Naive thymus-derived CD4-positive, alpha-beta T cell (primary cell): ENCODE results near the gene CERS6. TPM values are rescaled to one million over a fixed set of nuclear protein-coding genes. Genes with fewer than 3 reads are reported as not detected.

Experiments used
- ATAC-seq: fragments of 150-1000 bp; cut with Tn5 transposase; 2 replicates; pipeline ENCODE4 v1.10.0; 2021; ENCODE audit warnings: mild to moderate bottlenecking, moderate library complexity
- CTCF ChIA-PET: fragments of 350-600 bp; sonication (Branson Sonifier 250); formaldehyde crosslinking; loops from one replicate; lab custom pipeline; 2021; ENCODE audit warnings: antibody characterized with exemption; lab: Charles Lee
- POLR2A ChIA-PET: fragments of 350-600 bp; sonication (Branson Sonifier 250); formaldehyde crosslinking; loops from one replicate; lab custom pipeline; 2021; ENCODE audit warnings: antibody characterized with exemption, inconsistent platforms; lab: Charles Lee
- DNase-seq, 9 donors: peaks; one replicate each; pipeline versions ENCODE4 v3.0.0 to v3.0.0-alpha.2; 2020 to 2022; ENCODE audit warnings: mixed read lengths in 1 of 9
- H3K27ac ChIP-seq: one replicate; pipeline ENCODE4 v1.7.0; 2013; ENCODE audit warnings: mild to moderate bottlenecking, low read depth, low read length, moderate library complexity
- H3K27me3 ChIP-seq, 2 donors: one replicate each; pipeline ENCODE4 v1.7.0; 2013; ENCODE audit warnings: low read length in 2 of 2, mild to moderate bottlenecking in 2 of 2, moderate library complexity in 2 of 2; ENCODE audit not compliant: control insufficient read depth in 2 of 2, insufficient read depth in 2 of 2
- H3K36me3 ChIP-seq, 3 experiments: 1 replicate in 2 of 3; 2 replicates in 1 of 3; pipeline ENCODE4 v1.7.0; 2013; ENCODE audit warnings: low read length in 3 of 3, mild to moderate bottlenecking in 3 of 3, moderate library complexity in 1 of 3; ENCODE audit not compliant: insufficient read depth in 3 of 3, control insufficient read depth in 2 of 3
- H3K4me1 ChIP-seq, 2 donors: one replicate each; pipeline ENCODE4 v1.7.0; 2013; ENCODE audit warnings: low read length in 2 of 2, mild to moderate bottlenecking in 2 of 2, moderate library complexity in 1 of 2; ENCODE audit not compliant: control insufficient read depth in 2 of 2, insufficient read depth in 2 of 2
- H3K4me3 ChIP-seq: 2 replicates; pipeline ENCODE4 v1.7.0; 2013; ENCODE audit warnings: mild to moderate bottlenecking, low read length
- H3K9me3 ChIP-seq, 3 experiments: 1 replicate in 2 of 3; 2 replicates in 1 of 3; pipeline ENCODE4 v1.7.0; 2013; ENCODE audit warnings: low read length in 3 of 3; ENCODE audit not compliant: control insufficient read depth in 2 of 3
- H3K27ac Mint-ChIP-seq, 9 donors: one replicate each; pipeline ENCODE4 v1.8.0; 2020 to 2022; ENCODE audit warnings: mixed read lengths in 9 of 9, mild to moderate bottlenecking in 8 of 9, moderate library complexity in 5 of 9, inconsistent platforms in 2 of 9
- H3K27me3 Mint-ChIP-seq, 5 donors: one replicate each; pipeline ENCODE4 v1.8.0; 2021 to 2022; ENCODE audit warnings: mixed read lengths in 5 of 5, mild to moderate bottlenecking in 1 of 5
- H3K36me3 Mint-ChIP-seq, 5 donors: one replicate each; pipeline ENCODE4 v1.8.0; 2020 to 2022; ENCODE audit warnings: mixed read lengths in 5 of 5, mild to moderate bottlenecking in 3 of 5, inconsistent platforms in 1 of 5
- H3K4me1 Mint-ChIP-seq, 7 donors: one replicate each; pipeline ENCODE4 v1.8.0; 2020 to 2022; ENCODE audit warnings: mixed read lengths in 7 of 7, mild to moderate bottlenecking in 3 of 7, inconsistent platforms in 1 of 7
- H3K4me3 Mint-ChIP-seq, 10 donors: one replicate each; pipeline ENCODE4 v1.8.0; 2020 to 2022; ENCODE audit warnings: mild to moderate bottlenecking in 10 of 10, mixed read lengths in 10 of 10, moderate library complexity in 6 of 10, inconsistent platforms in 2 of 10
- H3K9me3 Mint-ChIP-seq, 11 donors: one replicate each; pipeline ENCODE4 v1.8.0; 2020 to 2022; ENCODE audit warnings: mixed read lengths in 11 of 11, mild to moderate bottlenecking in 4 of 11, inconsistent platforms in 1 of 11, moderate library complexity in 1 of 11
- intact Hi-C, 2 donors: fragments of 100-400 bp; cut with micrococcal nuclease; formaldehyde crosslinking; loops; one replicate each; pipeline ENCODE4 v1.15.1; 2023
- polyA plus RNA-seq, 2 donors: library from polyadenylated mRNA; unstranded; fragments of 300-500 nt; fragmentation: Illumina TruSeq; gene quantifications; one replicate each; pipeline ENCODE4 v1.2.3, GENCODE V29; 2021
- total RNA-seq, 6 experiments: library from RNA in 5 of 6; stranded (reverse) in 5 of 6; gene quantifications; 1 replicate in 5 of 6; 2 replicates in 1 of 6; pipeline ENCODE4 v1.2.3 and lab custom pipeline; 2021 to 2026

Gene CERS6
- total and polyA plus RNA-seq, 7 experiments from 2014 or later = 9.1 to 28.4 (median 19.7) TPM

DNA sequence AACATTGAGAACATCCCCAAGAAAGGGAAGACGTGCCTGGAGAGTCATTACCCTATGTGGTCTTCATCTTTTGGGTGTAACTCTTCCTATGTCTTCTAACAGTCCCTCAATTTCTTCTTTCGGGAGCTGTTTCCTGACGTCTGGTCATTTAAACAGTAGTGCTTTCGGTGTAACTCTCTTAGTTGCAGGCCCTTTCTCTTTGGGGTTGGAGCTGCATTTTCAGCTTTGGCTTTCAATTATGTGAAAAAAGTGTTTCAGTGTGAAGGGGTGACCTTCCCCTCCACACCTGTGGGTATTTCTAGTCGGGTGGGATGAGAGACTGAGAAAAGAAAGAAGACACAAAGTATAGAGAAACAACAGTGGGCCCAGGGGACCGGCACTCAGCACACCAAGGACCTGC, 105.9 kb downstream of the CERS6 start:
- H3K27ac Mint-ChIP-seq = peak overlapping the region in 2 of 9 donors; percentile 2 to 15
- H3K9me3 ChIP-seq = no peaks in the 10 kb centered on the region
- intact Hi-C loops = no loop called here
- POLR2A ChIA-PET = no interaction called here
- peaks cover 31 to 68% (median 52%) of the 10 kb centered on the region in 5 donors for H3K36me3 Mint-ChIP-seq
- peaks cover 0 to 21% (median 0%) of the 10 kb centered on the region in 3 experiments for H3K36me3 ChIP-seq
- no peak overlapping the region for H3K27ac ChIP-seq
- H3K27me3 Mint-ChIP-seq = no peaks in the 10 kb centered on the region
- peaks cover 0 to 10% of the 10 kb centered on the region in 2 donors for H3K4me1 ChIP-seq
- no peaks in the 10 kb centered on the region for H3K27me3 ChIP-seq
- H3K4me3 ChIP-seq = no peak overlapping the region
- DNase-seq (no peak), ATAC-seq (no peak)
- H3K9me3 Mint-ChIP-seq = peaks cover 0 to 4% (median 0%) of the 10 kb centered on the region in 11 donors
- H3K4me3 Mint-ChIP-seq = no peak overlapping the region
- CTCF ChIA-PET = no interaction called here
- H3K4me1 Mint-ChIP-seq = peaks cover 16 to 74% (median 60%) of the 10 kb centered on the region in 7 donors

DNA sequence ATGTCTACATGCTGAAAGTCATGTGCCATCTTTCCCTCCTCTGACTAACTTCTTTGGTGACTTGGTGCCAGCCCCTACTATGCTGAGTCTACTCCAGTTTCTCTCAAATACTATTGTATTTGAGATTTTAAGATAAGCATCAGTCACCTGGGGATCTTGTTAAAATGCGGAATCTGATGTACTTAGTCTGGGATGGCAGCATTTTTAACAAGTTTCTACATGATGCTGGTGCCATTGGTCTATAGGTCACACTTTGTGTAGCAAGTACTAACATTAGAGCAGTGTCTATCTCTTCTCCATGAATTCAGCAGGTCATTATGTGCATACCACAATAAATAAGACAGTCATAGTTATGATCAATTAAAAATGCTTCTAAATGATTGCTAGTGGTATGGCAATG, 106.9 kb downstream of the CERS6 start:
- Histone ChIP-seq H3K36me3 (peaks cover 0 to 21% (median 0%) of the 10 kb centered on the region in 3 experiments), H3K27me3 (no peaks in the 10 kb centered on the region), H3K9me3 (no peaks in the 10 kb centered on the region), H3K4me1 (peaks cover 0 to 10% of the 10 kb centered on the region in 2 donors), H3K4me3 (no peak overlapping the region), H3K27ac (no peak overlapping the region)
- ChIA-PET CTCF (no interaction called here), POLR2A (no interaction called here)
- no peaks in the 10 kb centered on the region for H3K27me3 Mint-ChIP-seq
- peaks cover 31 to 68% (median 51%) of the 10 kb centered on the region in 5 donors for H3K36me3 Mint-ChIP-seq
- peaks cover 0 to 4% (median 0%) of the 10 kb centered on the region in 11 donors for H3K9me3 Mint-ChIP-seq
- DNase-seq (no peak), ATAC-seq (no peak)
- intact Hi-C loops = no loop called here
- peak overlapping the region in 1 of 9 donors; percentile 2 for H3K27ac Mint-ChIP-seq
- H3K4me3 Mint-ChIP-seq = peak overlapping the region in 1 of 10 donors; percentile 16
- peaks cover 15 to 71% (median 58%) of the 10 kb centered on the region in 7 donors for H3K4me1 Mint-ChIP-seq

DNA sequence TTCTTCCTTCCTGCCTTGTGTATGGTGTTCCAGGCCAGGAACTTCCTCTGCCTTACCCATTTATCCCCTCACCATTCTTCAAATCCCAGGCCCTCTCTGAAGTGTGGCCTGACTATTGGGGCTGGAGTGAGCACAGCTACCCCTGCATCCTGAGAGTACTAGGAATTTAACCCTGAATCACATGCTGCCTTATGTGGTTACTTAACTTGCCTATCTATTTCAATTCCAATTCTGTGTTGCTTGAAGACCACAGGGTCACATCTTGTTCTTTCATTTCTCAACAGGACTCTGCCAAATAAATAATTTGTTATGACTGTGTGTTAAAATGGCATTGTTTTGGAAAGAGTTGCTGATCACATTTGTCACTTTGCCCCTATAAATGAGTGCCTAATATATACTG, 108.6 kb downstream of the CERS6 start:
- Mint-ChIP-seq H3K27me3 (no peaks in the 10 kb centered on the region), H3K36me3 (peaks cover 31 to 64% (median 41%) of the 10 kb centered on the region in 5 donors), H3K4me1 (peaks cover 13 to 75% (median 55%) of the 10 kb centered on the region in 7 donors), H3K4me3 (peak overlapping the region in 1 of 10 donors; percentile 15), H3K9me3 (peaks cover 0 to 4% (median 0%) of the 10 kb centered on the region in 11 donors), H3K27ac (peak overlapping the region in 3 of 9 donors; percentile 7 to 39 (median 33))
- H3K36me3 ChIP-seq = peaks cover 0 to 21% (median 0%) of the 10 kb centered on the region in 3 experiments
- ChIA-PET CTCF (no interaction called here), POLR2A (no interaction called here)
- H3K4me1 ChIP-seq = peaks cover 0 to 10% of the 10 kb centered on the region in 2 donors
- DNase-seq (no peak), ATAC-seq (no peak)
- intact Hi-C loops = loop anchor here in 1 of 2 donors (2.0 kb wide), 1 partner anchor 14 kb away; no protein-coding TSS in a partner anchor
- H3K27me3 ChIP-seq = no peaks in the 10 kb centered on the region
- no peak overlapping the region for H3K4me3 ChIP-seq
- no peaks in the 10 kb centered on the region for H3K9me3 ChIP-seq
- H3K27ac ChIP-seq = no peak overlapping the region

DNA sequence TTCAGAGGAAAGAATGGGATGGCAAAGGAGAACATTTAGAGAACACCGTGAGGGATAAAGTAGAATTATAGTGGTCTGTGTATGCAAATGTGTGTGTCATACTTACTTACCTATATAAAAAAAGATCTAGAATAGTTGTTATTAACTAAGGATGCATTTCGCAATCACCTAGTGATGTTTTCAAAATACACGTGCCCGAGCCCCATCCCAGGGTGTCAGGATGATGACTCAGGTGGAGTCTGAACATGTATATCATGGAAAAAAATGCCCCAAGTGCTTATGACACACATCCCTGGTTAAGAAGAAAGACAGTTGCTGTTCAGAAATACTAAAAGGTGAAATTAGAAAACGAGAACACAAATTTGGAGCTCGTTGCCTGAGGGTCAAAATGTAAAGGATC, 109.0 kb downstream of the CERS6 start:
- CTCF ChIA-PET = no interaction called here
- no peak for DNase-seq
- no peak for ATAC-seq
- Histone ChIP-seq H3K9me3 (no peaks in the 10 kb centered on the region), H3K4me1 (peaks cover 0 to 10% of the 10 kb centered on the region in 2 donors), H3K27me3 (no peaks in the 10 kb centered on the region), H3K36me3 (peaks cover 0 to 21% (median 0%) of the 10 kb centered on the region in 3 experiments), H3K27ac (no peak overlapping the region), H3K4me3 (no peak overlapping the region)
- Mint-ChIP-seq H3K4me1 (peaks cover 13 to 78% (median 57%) of the 10 kb centered on the region in 7 donors), H3K4me3 (peak overlapping the region in 1 of 10 donors; percentile 15), H3K9me3 (peaks cover 0 to under 1% (median 0%) of the 10 kb centered on the region in 11 donors), H3K27me3 (no peaks in the 10 kb centered on the region), H3K36me3 (peaks cover 31 to 64% (median 40%) of the 10 kb centered on the region in 5 donors), H3K27ac (peak overlapping the region in 2 of 9 donors; percentile 7 to 33)
- intact Hi-C loops = loop anchor here in 1 of 2 donors (2.0 kb wide), 1 partner anchor 14 kb away; no protein-coding TSS in a partner anchor
- POLR2A ChIA-PET = no interaction called here

DNA sequence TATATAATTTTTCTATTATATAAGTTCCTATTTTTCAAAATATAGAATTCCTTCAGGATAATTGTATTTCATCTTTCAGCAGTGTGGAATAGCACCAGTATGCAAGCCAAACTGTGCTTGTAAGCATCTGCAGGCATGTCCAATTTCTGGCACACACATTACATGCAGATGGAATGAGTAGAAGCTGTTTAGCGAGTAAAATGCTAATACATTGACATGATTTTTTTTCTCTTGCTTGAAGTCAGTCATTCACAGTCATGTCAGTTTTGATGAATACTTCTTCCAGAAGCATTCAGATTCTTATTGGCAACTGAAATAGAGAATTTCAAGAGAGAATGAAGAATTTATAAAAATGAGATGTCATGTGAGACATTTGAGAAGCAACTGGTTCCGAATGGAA, 109.4 kb downstream of the CERS6 start:
- peak overlapping the region in 1 of 9 donors; percentile 7 for H3K27ac Mint-ChIP-seq
- POLR2A ChIA-PET = no interaction called here

DNA sequence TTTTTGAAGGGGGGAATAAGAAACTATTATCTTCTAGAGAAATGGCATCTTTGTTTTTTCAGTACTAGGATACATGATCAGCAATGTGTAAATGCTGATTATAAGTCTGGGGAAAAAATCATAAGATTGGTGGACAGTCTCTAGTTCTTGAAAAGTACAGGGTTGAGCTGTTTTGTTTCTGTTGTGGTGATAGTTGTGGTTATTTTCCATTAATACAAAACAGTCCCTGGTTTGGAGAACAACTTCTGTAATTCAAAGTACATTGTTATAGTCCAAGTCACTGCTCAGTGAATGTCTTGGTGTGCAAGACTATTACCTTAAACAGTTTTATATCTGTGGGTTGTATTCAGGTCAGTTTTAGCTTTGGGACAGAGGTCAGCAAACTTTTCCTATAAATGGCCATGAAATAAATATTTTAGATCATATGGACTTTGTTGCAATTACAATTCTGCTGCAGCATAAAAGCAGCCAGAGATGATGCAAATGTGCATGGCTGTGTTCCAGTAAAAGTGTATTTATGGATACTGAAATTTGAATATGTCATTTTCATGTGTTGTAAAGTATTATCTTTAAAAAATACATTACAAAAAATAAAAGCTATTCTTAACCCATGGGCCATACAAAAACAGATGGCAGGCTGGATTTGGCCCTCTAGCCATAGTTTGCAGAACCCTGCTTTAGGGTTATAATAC, 111.0 kb downstream of the CERS6 start:
- CTCF ChIA-PET = no interaction called here
- Mint-ChIP-seq H3K9me3 (peaks cover 0 to 3% (median 0%) of the 10 kb centered on the region in 11 donors), H3K4me3 (no peak overlapping the region), H3K27ac (no peak overlapping the region), H3K36me3 (peaks cover 15 to 50% (median 20%) of the 10 kb centered on the region in 5 donors), H3K4me1 (peaks cover 13 to 78% (median 57%) of the 10 kb centered on the region in 7 donors), H3K27me3 (no peaks in the 10 kb centered on the region)
- peaks cover 0 to 4% (median 0%) of the 10 kb centered on the region in 3 experiments for H3K36me3 ChIP-seq
- H3K9me3 ChIP-seq = no peaks in the 10 kb centered on the region
- peaks cover 0 to 10% of the 10 kb centered on the region in 2 donors for H3K4me1 ChIP-seq
- H3K4me3 ChIP-seq = no peak overlapping the region
- no peaks in the 10 kb centered on the region for H3K27me3 ChIP-seq
- no peak for DNase-seq
- POLR2A ChIA-PET = interaction anchor here (1.1 kb wide), 1 partner anchor 46 kb away, joined by 3 read pairs; no protein-coding TSS in a partner anchor
- no peak overlapping the region for H3K27ac ChIP-seq
- no peak for ATAC-seq
- intact Hi-C loops = no loop called here

More for the DNA sequence above, 109.4 kb downstream of the CERS6 start:
- Histone ChIP-seq H3K4me1 (peaks cover 0 to 10% of the 10 kb centered on the region in 2 donors), H3K36me3 (peaks cover 0 to 17% (median 0%) of the 10 kb centered on the region in 3 experiments), H3K4me3 (no peak overlapping the region), H3K27ac (no peak overlapping the region), H3K27me3 (no peaks in the 10 kb centered on the region), H3K9me3 (no peaks in the 10 kb centered on the region)
- CTCF ChIA-PET = no interaction called here
- ATAC-seq (no peak), DNase-seq (no peak)
- Mint-ChIP-seq H3K4me1 (peaks cover 13 to 74% (median 56%) of the 10 kb centered on the region in 7 donors), H3K4me3 (no peak overlapping the region), H3K36me3 (peaks cover 27 to 62% (median 36%) of the 10 kb centered on the region in 5 donors), H3K27me3 (no peaks in the 10 kb centered on the region), H3K9me3 (no peaks in the 10 kb centered on the region)
- intact Hi-C loops = loop anchor here in 1 of 2 donors (2.0 kb wide), 1 partner anchor 15 kb away; no protein-coding TSS in a partner anchor
